Keratinocyte (primary cell): ENCODE results near the gene MUC21.

ENCODE experiments used
- CTCF ChIP-seq, 3 experiments: IDR thresholded peaks in 1 of 3; conservative IDR thresholded peaks in 1 of 3; optimal IDR thresholded peaks in 1 of 3; 2 replicates in 2 of 3; 3 replicates in 1 of 3; pipeline versions ENCODE3 to v1.5.1; 2011; ENCODE audit warnings: low read length in 3 of 3, mild to moderate bottlenecking in 3 of 3, moderate library complexity in 2 of 3, control low read depth in 1 of 3, inconsistent platforms in 1 of 3; ENCODE audit not compliant: insufficient read depth in 2 of 3; ENCODE audit errors: extremely low read depth in 1 of 3
- EZH2 ChIP-seq: IDR thresholded peaks from one replicate; pipeline ENCODE4 v1.6.1; 2012; ENCODE audit warnings: inconsistent platforms, mild to moderate bottlenecking, low read length, moderate library complexity

GRCh38 chr6:31001281-31001888 lies 17.9 kb downstream of the MUC21 start:
- TF ChIP-seq CTCF (optimal IDR thresholded peaks at IDR 0.05 in 1 of 3, IDR thresholded peaks at IDR 0.05 in 1 of 3, conservative IDR thresholded peaks at IDR 0.05 in 1 of 3; ENCODE audit: extremely low read depth in 1 of 3, insufficient read depth in 2 of 3, low read length in 3 of 3) (no peak), EZH2 (no peak)
